ENCODE measurements around the gene SVEP1.
"Not testable (repeated sequence)": the region's sequence is repeated elsewhere in the genome, so short reads cannot be mapped to it uniquely, and the experiment has no call there.

Gene SVEP1

DNA sequence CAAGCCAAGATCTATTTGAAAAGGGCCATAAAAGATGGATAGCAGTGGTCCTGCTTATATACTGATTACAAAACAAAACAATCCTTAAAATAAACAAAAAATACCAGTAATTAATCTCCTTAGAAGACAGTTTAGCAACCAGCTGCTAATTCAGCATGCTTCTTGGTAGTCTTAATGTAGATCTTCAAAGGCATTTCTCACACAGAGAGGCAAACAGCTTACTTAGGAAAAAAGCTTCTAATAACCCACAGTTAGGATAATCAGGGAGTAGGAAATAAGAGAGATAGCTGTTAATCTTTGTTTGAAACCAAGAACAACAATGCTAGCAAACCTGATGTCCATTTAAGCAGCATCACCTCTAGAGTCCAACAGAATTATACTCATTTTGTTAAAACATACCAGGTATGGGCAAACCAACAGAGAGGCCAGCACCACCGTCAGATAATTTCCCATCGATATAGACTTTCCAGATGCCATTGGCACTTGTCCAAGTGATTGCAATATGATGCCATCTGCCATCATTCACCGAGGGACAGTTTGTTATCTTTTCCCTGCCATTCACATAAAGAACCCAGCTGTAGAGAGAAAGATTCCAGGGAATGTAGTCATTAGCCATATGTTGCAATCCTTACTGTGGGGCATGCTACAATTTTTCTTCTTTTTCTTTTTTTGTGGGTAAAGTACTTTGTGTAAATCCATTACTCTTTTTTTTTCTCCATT is 136.2 kb downstream of the SVEP1 start:
- no peak for FAIRE-seq

DNA sequence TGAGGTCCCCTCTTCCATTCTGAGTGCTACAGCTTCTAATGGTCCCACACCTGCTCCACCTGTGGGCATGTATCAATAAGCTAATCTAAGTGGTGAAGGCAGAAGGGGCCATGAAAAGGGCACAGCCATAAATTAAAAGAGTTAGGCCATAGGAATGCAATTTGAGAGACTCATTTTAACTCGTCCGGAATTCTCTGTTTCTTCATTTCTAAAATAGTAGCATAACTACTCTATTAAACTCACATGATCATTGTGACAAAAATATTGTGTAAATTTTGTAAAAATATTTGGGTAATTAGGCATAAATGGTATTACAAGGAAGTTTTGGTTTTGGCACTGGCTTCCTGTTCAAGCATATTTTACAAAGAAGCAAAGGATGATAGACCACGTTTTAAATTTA is 138.7 kb downstream of the SVEP1 start:
- no peak for FAIRE-seq

- no peak for FAIRE-seq
Measured at GRCh38 chr9:110440172-110440571, 139.4 kb downstream of the SVEP1 start.

GRCh38 chr9:110432253-110432652 is 147.3 kb downstream of the SVEP1 start:
- no peak for FAIRE-seq

DNA sequence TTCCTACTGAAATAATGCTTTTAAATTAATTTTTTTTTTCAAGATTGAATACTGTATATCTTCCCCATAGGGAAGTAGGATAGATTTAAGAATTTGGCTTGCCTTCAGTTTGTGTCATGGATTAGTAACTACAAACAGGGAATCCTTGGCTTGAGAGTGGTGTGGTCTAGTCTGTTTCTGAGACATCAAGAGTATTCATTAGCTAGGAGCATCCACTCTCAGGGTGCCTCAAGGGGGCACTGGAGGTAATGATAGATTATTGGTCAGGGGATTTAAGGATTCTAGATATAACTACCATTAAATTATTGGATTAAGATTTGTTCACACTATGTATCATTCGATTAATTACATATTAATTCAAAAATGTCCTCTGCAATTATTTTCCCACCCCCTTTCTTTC is 150.1 kb downstream of the SVEP1 start:
- no peak for FAIRE-seq

GRCh38 chr9:110427497-110428104 is 151.9 kb downstream of the SVEP1 start:
- no peak for FAIRE-seq

DNA sequence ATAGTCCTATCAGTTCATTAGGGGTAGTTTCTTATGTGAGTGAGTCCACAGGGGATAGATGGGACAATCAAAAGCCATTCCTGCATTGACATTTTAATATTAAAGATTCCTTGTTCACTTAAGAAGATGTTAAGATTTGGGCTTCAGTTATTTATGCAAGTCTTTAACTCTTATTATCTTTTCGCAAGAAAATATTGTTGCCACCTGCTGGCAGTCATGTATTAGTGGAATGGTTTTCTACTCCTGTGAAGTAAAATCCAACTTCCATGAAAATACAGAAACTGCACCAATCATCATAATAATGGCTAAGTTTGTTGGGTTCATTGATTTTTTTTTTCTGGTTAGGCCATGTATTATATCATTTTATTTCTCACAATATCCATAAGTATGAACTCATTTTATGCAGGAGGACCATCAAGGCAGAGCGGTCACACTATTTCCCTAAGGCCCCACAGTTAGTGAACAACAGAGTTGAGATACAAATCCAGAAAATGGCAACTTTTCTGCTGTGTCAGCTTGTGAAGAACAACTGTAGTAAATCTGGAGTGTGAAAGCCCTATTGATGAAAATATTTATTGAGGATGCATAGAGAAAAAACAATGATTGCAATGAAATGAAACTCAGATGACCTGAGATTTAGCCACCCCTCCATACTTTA is 153.4 kb downstream of the SVEP1 start:
- FAIRE-seq, result no peak

DNA sequence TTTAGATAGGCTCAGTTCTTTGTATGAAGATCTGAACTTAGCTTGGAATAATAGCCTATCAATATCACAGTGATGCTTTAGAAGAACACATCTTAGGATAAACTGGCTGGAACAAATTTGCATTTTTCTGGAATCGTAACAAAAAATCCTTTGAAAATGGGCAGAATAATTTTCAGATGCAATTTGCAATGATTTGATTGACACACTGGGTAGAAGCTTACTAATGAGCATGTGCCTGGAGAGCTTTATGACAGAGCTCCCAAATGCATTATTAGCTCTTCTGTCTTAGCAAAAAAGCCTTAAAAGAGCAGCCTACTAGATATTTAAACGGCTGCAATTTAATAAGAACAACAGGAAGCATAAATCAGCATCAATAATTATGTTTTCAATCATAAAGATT is 165.1 kb downstream of the SVEP1 start:
- FAIRE-seq, result no peak

DNA sequence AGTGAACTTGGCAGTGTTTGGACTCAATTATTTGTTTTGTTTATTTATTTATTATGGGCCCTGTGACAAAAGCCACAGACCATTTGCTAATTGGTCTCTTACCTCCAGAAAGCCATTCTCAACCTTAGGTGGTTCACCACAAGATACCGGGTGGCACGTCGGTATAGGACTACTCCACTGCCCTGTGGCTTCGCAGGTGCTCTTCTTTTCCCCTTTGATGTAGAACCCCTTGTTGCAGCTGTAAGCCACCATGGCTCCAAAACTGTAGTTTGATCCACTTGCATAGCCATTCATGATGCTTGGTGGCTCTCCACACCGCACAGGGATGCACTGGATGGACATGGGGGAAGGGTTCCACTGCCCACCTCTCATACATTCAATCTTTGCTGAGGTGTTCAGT is 168.6 kb downstream of the SVEP1 start:
- FAIRE-seq, result no peak

DNA sequence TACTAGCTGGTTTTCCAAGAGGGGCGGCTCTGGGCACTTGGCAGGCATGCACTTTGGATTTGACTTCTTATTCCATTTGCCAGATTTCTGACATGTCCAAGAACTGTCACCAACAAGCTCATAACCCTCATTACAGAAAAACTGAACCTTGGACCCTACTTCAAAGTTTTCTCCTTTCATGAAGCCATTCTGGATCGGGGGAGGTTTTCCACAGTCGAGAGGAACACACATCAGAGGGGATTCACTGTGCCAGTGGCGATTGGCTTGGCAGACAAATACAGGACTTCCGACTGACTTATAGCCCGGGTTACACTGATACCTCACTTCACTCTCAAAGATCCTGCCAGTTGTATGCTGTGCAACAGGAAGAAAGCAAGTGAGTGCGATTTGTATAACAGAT is 170.9 kb downstream of the SVEP1 start:
- FAIRE-seq, result no peak

DNA sequence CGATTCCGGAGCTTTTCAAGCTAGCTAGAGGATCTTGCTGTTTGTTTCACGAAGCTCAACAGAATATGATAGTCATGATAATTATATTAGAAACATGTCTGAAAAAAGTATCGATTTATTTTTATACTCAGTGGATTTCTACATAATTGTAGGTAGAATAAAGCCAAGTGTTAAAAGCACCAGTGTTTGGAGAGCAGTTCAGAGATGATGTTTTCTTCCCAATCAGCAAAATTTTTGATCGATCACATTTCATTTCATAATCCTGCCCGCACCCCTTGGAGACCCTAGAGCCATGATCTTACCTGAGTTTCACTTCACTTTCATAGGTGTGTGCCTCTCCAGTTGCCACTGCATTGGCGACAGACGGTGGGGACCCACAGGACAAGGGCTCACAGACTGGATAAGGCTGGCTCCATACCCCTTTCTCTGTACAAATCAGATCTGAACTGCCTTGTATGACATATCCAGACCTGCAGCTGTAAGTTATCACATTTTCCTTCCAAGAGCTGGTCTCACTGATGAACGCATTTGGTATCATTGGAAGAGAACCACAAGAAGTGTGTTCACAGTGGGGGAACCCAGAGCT is 173.6 kb downstream of the SVEP1 start:
- no peak for FAIRE-seq

DNA sequence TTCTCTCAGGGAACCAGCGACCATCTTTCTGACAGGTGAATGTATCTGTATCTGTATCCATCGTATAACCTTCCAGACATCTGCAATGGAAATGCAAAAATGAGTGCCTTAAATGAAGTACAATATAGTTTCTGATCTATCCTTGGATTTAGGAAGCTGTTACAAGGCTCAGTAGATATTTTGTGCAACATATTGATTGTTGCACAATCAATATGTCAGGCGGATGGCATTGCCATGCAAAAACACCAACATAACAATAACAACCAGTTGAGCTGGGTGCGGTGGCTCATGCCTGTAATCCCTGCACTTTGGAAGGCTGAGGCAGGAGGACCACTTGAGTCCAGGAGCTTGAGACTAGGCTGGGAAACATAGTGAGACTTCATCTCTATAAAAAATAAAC is 175.1 kb downstream of the SVEP1 start:
- FAIRE-seq, result no peak

GRCh38 chr9:110399983-110400382 is 179.6 kb downstream of the SVEP1 start:
- no peak for FAIRE-seq

DNA sequence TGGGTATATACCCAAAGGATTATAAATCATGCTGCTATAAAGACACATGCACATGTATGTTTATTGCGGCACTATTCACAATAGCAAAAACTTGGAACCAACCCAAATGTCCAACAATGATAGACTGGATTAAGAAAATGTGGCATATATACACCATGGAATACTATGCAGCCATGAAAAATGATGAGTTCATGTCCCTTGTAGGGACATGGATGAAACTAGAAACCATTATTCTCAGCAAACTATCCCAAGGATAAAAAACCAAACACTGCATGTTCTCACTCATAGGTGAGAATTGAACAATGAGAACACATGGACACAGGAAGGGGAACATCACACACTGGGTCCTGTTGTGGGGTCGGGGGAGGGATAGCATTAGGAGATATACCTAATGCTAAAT is 180.5 kb downstream of the SVEP1 start:
- not testable (repeated sequence) for FAIRE-seq

DNA sequence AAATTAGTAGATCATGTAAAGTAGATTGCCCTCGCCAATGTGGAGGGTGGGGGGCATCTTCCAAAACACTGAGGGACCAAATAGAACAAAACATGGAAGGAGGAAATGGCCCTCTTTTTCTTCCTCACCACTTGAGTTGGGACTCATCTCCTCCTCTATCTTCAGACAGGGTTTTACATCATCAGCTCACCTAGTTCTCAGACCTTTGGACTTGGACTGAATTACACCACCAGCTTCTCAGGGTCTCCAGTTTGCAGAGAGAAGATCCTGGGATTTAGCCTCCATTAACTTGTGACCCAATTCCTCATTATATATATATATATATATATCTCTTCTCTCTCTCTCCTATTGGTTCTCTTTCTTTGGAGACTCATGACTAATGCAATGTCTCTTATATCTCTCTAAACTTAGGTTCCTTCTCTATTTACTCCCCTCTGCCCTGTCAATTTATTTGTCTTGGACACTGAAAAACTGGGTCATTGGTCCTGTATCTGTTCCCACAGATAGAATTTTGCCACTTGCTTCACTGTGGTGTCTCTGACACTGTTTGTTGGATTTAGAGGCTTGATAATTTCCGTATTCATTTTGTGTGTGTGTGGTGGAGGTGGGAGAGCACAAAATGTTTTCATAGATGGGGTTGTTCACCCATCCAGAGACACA is 187.6 kb downstream of the SVEP1 start:
- no peak for FAIRE-seq

- FAIRE-seq, result no peak
Measured at GRCh38 chr9:110389148-110389750, 190.3 kb downstream of the SVEP1 start.

- FAIRE-seq, result no peak
Measured at GRCh38 chr9:110383491-110383890, 196.1 kb downstream of the SVEP1 start.

GRCh38 chr9:110382731-110383130 is 196.8 kb downstream of the SVEP1 start:
- no peak for FAIRE-seq

- FAIRE-seq, result no peak
Measured at GRCh38 chr9:110371411-110372007, 208.0 kb downstream of the SVEP1 start.

DNA sequence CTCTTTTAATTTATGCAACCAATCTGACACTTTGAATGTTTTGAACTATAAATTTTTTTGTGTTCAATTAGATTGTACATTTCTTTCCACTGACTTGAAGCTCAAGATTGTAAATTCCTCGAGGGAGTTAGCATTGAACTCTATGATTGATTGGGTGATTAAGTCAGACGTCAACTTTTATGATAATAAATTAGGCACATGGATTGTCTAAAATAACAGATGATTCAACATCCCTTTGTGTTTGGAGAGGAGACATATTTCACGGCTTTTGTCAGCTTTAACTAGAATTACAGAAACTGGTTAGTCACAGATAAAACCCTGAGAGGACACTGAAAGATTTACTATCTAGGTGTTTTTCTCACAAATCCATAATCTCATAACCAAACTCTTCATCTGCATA is 209.2 kb downstream of the SVEP1 start:
- FAIRE-seq, result no peak

GRCh38 chr9:110364451-110364850 is 215.1 kb downstream of the SVEP1 start:
- FAIRE-seq, result no peak

DNA sequence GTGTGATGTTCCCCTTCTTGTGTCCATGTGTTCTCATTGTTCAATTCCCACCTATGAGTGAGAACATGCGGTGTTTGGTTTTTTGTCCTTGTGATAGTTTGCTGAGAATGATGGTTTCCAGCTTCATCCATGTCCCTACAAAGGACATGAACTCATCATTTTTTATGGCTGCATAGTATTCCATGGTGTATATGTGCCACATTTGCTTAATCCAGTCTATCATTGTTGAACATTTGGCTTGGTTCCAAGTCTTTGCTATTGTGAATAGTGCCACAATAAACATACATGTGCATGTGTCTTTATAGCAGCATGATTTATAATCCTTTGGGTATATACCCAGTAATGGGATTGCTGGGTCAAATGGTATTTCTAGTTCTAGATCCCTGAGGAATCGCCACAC is 220.5 kb downstream of the SVEP1 start:
- not testable (repeated sequence) for FAIRE-seq

All from colon (tissue), 2 donors.